ENCODE results near the gene KCTD4.

The KCTD4 gene

GRCh38 chr13:45168555-45168930 lies 32.3 kb downstream of the KCTD4 start:
- no peak for DNase-seq

DNA sequence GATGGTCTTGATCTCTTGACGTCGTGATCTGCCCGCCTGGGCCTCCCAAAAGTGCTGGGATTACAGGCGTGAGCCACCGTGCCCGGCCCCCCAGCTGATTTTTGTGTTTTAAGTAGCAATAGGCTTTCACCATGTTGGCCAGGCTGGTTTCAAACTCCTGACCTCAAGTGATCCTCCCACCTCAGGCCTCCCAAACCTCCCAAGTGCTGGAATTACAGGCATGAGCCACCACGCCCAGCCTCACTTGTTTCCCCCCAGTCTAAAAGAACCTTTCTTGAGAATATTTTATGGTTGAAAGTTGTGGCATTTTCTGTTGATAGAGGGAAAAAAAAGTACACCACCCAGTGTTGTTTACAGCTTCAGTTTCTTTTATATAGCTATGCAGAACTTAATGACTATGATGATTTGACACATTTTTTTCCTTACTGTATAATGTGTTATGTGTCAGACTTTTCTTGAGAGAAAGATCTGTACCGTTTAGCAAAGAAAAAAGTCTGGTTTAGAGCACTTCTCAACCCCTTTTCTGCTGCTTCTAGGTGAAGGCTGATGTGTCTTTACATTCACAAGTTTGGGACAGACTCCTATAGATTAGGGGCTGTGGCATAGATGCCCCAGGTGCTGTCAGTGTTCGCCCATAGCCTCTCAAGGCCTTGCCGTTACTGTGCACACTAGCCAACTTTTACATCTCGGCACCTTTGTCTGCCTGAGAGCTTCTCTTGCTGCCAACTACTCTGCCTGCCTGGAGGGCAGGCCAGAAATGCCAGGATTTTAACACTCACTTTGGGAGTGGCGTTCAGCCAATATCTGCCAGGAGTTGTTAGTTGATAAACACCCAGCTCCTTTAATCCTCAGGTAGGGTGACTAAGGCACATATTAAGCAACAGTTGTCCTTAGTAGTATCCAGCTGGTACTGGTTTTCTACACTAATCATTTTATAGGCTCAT lies 33.0 kb downstream of the KCTD4 start:
- peak; percentile 3 for DNase-seq

- DNase-seq = no peak
These were observed 34.0 kb downstream of the KCTD4 start for GRCh38 chr13:45166858-45167257.

- DNase-seq = no peak
These were observed 38.0 kb downstream of the KCTD4 start for GRCh38 chr13:45162821-45163220.

GRCh38 chr13:45162194-45162593 lies 38.7 kb downstream of the KCTD4 start:
- no peak for DNase-seq

GRCh38 chr13:45156565-45157361 lies 44.1 kb downstream of the KCTD4 start:
- no peak for DNase-seq

- DNase-seq = no peak
These were observed 50.9 kb downstream of the KCTD4 start for GRCh38 chr13:45149964-45150363.

DNA sequence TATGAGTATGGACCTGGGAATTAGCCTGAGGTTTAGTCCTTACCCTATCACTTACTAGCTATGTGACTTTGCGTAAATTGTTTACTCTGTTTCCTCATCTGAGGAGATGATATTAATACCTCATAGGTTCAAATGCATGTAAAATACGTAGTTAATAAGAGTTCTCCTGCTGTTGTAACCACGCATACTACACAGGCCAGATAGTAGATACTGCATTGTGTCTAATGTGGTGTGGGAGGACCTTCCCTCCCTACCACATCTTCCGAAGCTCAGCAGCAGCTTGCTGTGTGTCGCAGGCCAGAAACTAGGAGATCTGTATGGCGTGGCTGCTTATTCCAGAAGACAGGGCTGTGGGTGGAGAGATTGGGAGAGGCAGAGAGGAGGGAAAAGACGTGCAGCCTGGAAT lies 57.5 kb downstream of the KCTD4 start:
- no peak for DNase-seq

Data from NCI-H1092 treated with DMSO at 0.1 percent for 48 hours (cell line).